H9 (cell line): ENCODE results near the gene SELENOH. TPM values are rescaled to one million over a fixed set of nuclear protein-coding genes. Genes with fewer than 3 reads are reported as not detected.
A peak's percentile ranks its signal among the peaks of the same experiment; 100 is the strongest.

Experiments used
- DNase-seq: peaks from one replicate; pipeline ENCODE4 v3.0.0-alpha.2; 2017
- H2AFZ ChIP-seq: one replicate; pipeline ENCODE4 v1.6.1; 2013; ENCODE audit warnings: mild to moderate bottlenecking, low read length, control low read depth, moderate library complexity
- H2AK5ac ChIP-seq: 2 replicates; pipeline ENCODE4 v1.6.1; 2013; ENCODE audit warnings: low read length, control low read depth, mixed read lengths; ENCODE audit not compliant: insufficient read length
- H2BK120ac ChIP-seq: one replicate; pipeline ENCODE4 v1.6.1; 2013; ENCODE audit warnings: low read depth, mild to moderate bottlenecking, low read length, control low read depth, inconsistent platforms; ENCODE audit not compliant: poor library complexity, severe bottlenecking
- H2BK12ac ChIP-seq: 2 replicates; pipeline ENCODE4 v1.6.1; 2013; ENCODE audit warnings: low read length, control low read depth, mixed read lengths, low read depth; ENCODE audit not compliant: insufficient read length
- H2BK15ac ChIP-seq: 2 replicates; pipeline ENCODE4 v1.6.1; 2013; ENCODE audit warnings: low read depth, low read length, control low read depth
- H2BK20ac ChIP-seq: one replicate; pipeline ENCODE4 v1.6.1; 2013; ENCODE audit warnings: low read depth, mild to moderate bottlenecking, low read length, control low read depth, inconsistent platforms; ENCODE audit not compliant: poor library complexity, severe bottlenecking
- H2BK5ac ChIP-seq: 2 replicates; pipeline ENCODE4 v1.6.1; 2013; ENCODE audit warnings: low read length, control low read depth, mixed read lengths; ENCODE audit not compliant: insufficient read length
- H3K14ac ChIP-seq: 2 replicates; pipeline ENCODE4 v1.6.1; 2013; ENCODE audit warnings: low read length, control low read depth; ENCODE audit not compliant: insufficient read depth
- H3K18ac ChIP-seq: 2 replicates; pipeline ENCODE4 v1.6.1; 2013; ENCODE audit warnings: low read depth, mild to moderate bottlenecking, mixed read lengths, low read length, control low read depth; ENCODE audit not compliant: insufficient read length
- H3K23ac ChIP-seq: 2 replicates; pipeline ENCODE4 v1.6.1; 2013; ENCODE audit warnings: low read length, control low read depth, mixed read lengths, low read depth; ENCODE audit not compliant: insufficient read length
- H3K23me2 ChIP-seq: 2 replicates; pipeline ENCODE4 v1.6.1; 2013; ENCODE audit warnings: low read depth, mild to moderate bottlenecking, mixed read lengths, low read length, control low read depth; ENCODE audit not compliant: insufficient read length, poor library complexity, severe bottlenecking
- H3K27ac ChIP-seq: 2 replicates; pipeline ENCODE4 v1.5.1; 2013; ENCODE audit warnings: low read length, control low read depth, mixed read lengths, low read depth; ENCODE audit not compliant: insufficient read length
- H3K27me3 ChIP-seq: 2 replicates; pipeline ENCODE4 v1.6.1; 2013; ENCODE audit warnings: low read length, control low read depth, inconsistent platforms; ENCODE audit not compliant: insufficient read depth
- H3K4ac ChIP-seq: 2 replicates; pipeline ENCODE4 v1.6.1; 2013; ENCODE audit warnings: low read depth, mild to moderate bottlenecking, control low read depth, inconsistent platforms, low read length, moderate library complexity
- H3K4me1 ChIP-seq: 2 replicates; pipeline ENCODE4 v1.6.1; 2013; ENCODE audit warnings: low read length, control low read depth, inconsistent platforms; ENCODE audit not compliant: insufficient read depth
- H3K4me2 ChIP-seq: 2 replicates; pipeline ENCODE4 v1.6.1; 2013; ENCODE audit warnings: low read length, control low read depth, mixed read lengths; ENCODE audit not compliant: insufficient read length, insufficient read depth
- H3K56ac ChIP-seq: 2 replicates; pipeline ENCODE4 v1.6.1; 2013; ENCODE audit warnings: low read depth, mild to moderate bottlenecking, mixed read lengths, low read length, control low read depth; ENCODE audit not compliant: insufficient read length
- H3K79me1 ChIP-seq: 2 replicates; pipeline ENCODE4 v1.6.1; 2013; ENCODE audit warnings: low read depth, mild to moderate bottlenecking, moderate library complexity, low read length, control low read depth, inconsistent platforms; ENCODE audit not compliant: insufficient read depth, poor library complexity, severe bottlenecking
- H3K79me2 ChIP-seq: 2 replicates; pipeline ENCODE4 v1.6.1; 2013; ENCODE audit warnings: low read length, control low read depth, inconsistent platforms; ENCODE audit not compliant: insufficient read depth
- H3K9ac ChIP-seq: 2 replicates; pipeline ENCODE4 v1.6.1; 2013; ENCODE audit warnings: low read length, control low read depth, mixed read lengths; ENCODE audit not compliant: insufficient read length; ENCODE audit errors: extremely low read depth
- H3K9me3 ChIP-seq: one replicate; pipeline ENCODE4 v1.6.1; 2013; ENCODE audit warnings: low read depth, low read length, inconsistent platforms; ENCODE audit not compliant: control insufficient read depth
- H3T11ph ChIP-seq: one replicate; pipeline ENCODE4 v1.6.1; 2013; ENCODE audit warnings: mild to moderate bottlenecking, low read length, control low read depth, inconsistent platforms
- H4K20me1 ChIP-seq: one replicate; pipeline ENCODE4 v1.6.1; 2013; ENCODE audit not compliant: control insufficient read depth, insufficient read length, insufficient read depth
- H4K5ac ChIP-seq: 2 replicates; pipeline ENCODE4 v1.6.1; 2013; ENCODE audit warnings: low read depth, mild to moderate bottlenecking, mixed read lengths, low read length, control low read depth; ENCODE audit not compliant: insufficient read length
- H4K8ac ChIP-seq: replicated peaks from 2 replicates; pipeline ENCODE4 v1.6.1; 2013; ENCODE audit warnings: low read length, control low read depth, mixed read lengths, low read depth; ENCODE audit not compliant: insufficient read length
- H4K91ac ChIP-seq: 2 replicates; pipeline ENCODE4 v1.6.1; 2013; ENCODE audit warnings: low read depth, mild to moderate bottlenecking, moderate library complexity, mixed read lengths, low read length, control low read depth; ENCODE audit not compliant: insufficient read length
- H3K27ac Mint-ChIP-seq, 3 experiments: 2 replicates in 2 of 3; 3 replicates in 1 of 3; pipeline ENCODE4 v1.8.0; 2020 to 2021; ENCODE audit warnings: mixed read lengths in 3 of 3, mild to moderate bottlenecking in 1 of 3, moderate library complexity in 1 of 3
- H3K27me3 Mint-ChIP-seq: 2 replicates; pipeline ENCODE4 v1.8.0; 2021; ENCODE audit warnings: low read depth, mild to moderate bottlenecking, moderate library complexity, mixed read lengths
- H3K36me3 Mint-ChIP-seq, 3 experiments: 2 replicates in 2 of 3; 3 replicates in 1 of 3; pipeline ENCODE4 v1.8.0; 2020 to 2021; ENCODE audit warnings: low read depth in 3 of 3, mixed read lengths in 3 of 3; ENCODE audit not compliant: insufficient read depth in 1 of 3
- H3K4me1 Mint-ChIP-seq, 2 experiments: 2 replicates each; pipeline ENCODE4 v1.8.0; 2020; ENCODE audit warnings: mixed read lengths in 2 of 2
- H3K4me3 Mint-ChIP-seq, 2 experiments: 2 replicates in 1 of 2; 3 replicates in 1 of 2; pipeline ENCODE4 v1.8.0; 2020 to 2021; ENCODE audit warnings: mild to moderate bottlenecking in 2 of 2, mixed read lengths in 2 of 2, moderate library complexity in 1 of 2
- H3K9me3 Mint-ChIP-seq, 2 experiments: 2 replicates in 1 of 2; 3 replicates in 1 of 2; pipeline ENCODE4 v1.8.0; 2020; ENCODE audit warnings: mild to moderate bottlenecking in 2 of 2, mixed read lengths in 2 of 2, moderate library complexity in 1 of 2
- CTCF ChIP-seq: fragments of 200-600 bp; sonication (generic); conservative IDR thresholded peaks from 3 replicates; pipeline ENCODE4 v1.8.0; 2021; ENCODE audit warnings: antibody characterized with exemption, mild to moderate bottlenecking
- WGBS: extraction: QIAGEN DNeasy Blood & Tissue Kit; methylation state at CpG from one replicate; pipeline ENCODE4 v1.1.7; 2013; ENCODE audit warnings: missing lambda C conversion rate, low lambda C conversion rate, mixed read lengths; ENCODE audit not compliant: insufficient read length; ENCODE audit errors: extremely low coverage; 5-methylcytosine and 5-hydroxymethylcytosine counted together
- total RNA-seq: library from RNA; stranded (reverse); gene quantifications from 2 replicates; pipeline ENCODE4 v1.2.1, GENCODE V29; 2021

Gene SELENOH
- total RNA-seq, 1 experiment from 2014 or later = 251 TPM

- no peak for TF ChIP-seq CTCF
- peak overlapping the region; percentile 79 to 91 (median 88) for H3K27ac Mint-ChIP-seq
- no peak overlapping the region for H3K27ac ChIP-seq
Observed at GRCh38 chr11:57764021-57764420, 22.7 kb downstream of the SELENOH start.

More at GRCh38 chr11:57764021-57764420, 22.7 kb downstream of the SELENOH start:
- Mint-ChIP-seq H3K36me3 (peaks cover 8 to 27% (median 17%) of the 10 kb centered on the region in 3 experiments; a peak in 6 of 7 replicates), H3K4me1 (peaks cover 37 to 39% of the 10 kb centered on the region in 2 experiments), H3K27me3 (no peaks in the 10 kb centered on the region), H3K9me3 (0 out of 5 replicates have a peak, but pooled peaks cover 0 to 3% of the 10 kb centered on the region in 2 experiments), H3K4me3 (peak overlapping the region; percentile 93 to 96)
- Histone ChIP-seq H3K23ac (no peak overlapping the region), H2AFZ (no peak overlapping the region), H3K4ac (no peak overlapping the region), H2BK5ac (no peak overlapping the region), H2AK5ac (no peak overlapping the region), H3K79me2 (peaks cover 50% of the 10 kb centered on the region), H2BK12ac (no peak overlapping the region), H3K4me2 (peak overlapping the region; percentile 92), H2BK20ac (no peak overlapping the region), H4K20me1 (no peaks in the 10 kb centered on the region), H3T11ph (no peak overlapping the region), H3K56ac (no peak overlapping the region), H3K23me2 (peaks cover 7% of the 10 kb centered on the region), H2BK15ac (no peak overlapping the region), H4K5ac (no peak overlapping the region), H3K18ac (no peak overlapping the region), H3K9me3 (no peaks in the 10 kb centered on the region), H3K79me1 (peaks cover 3% of the 10 kb centered on the region), H3K14ac (no peak overlapping the region), H3K27me3 (no peaks in the 10 kb centered on the region), H3K4me1 (no peaks in the 10 kb centered on the region; the same call in 1 of the 2 replicates), H3K9ac (peak overlapping the region; percentile 99), H2BK120ac (no peak overlapping the region), H4K91ac (no peak overlapping the region), H4K8ac (no peak overlapping the region)
- WGBS = no CpG with 5 or more reads among the region's 4 CpGs
- DNase-seq = no peak
